H7 (cell line): Measurements from ENCODE around the gene MAMDC4. TPM values are rescaled to one million over a fixed set of nuclear protein-coding genes. Genes with fewer than 3 reads are reported as not detected.

Experiments used
- DNase-seq: peaks from one replicate; pipeline ENCODE4 v3.0.0; 2012
- H3K27me3 ChIP-seq: 2 replicates; pipeline ENCODE4 v1.6.0; 2011; ENCODE audit warnings: mild to moderate bottlenecking, low read length; ENCODE audit not compliant: control insufficient read depth, insufficient read depth
- H3K36me3 ChIP-seq: replicated peaks from 2 replicates; pipeline ENCODE4 v1.5.1; 2011; ENCODE audit warnings: low read length; ENCODE audit not compliant: control insufficient read depth, insufficient read depth
- H3K4me3 ChIP-seq: 2 replicates; pipeline ENCODE4 v1.5.1; 2011; ENCODE audit warnings: low read depth, mild to moderate bottlenecking, control low read depth, low read length, moderate library complexity; ENCODE audit not compliant: insufficient read depth
- total RNA-seq: library from RNA; depleted of rRNA; stranded (reverse); fragments of >200 nt; shearing (Covaris generic); gene quantifications from 2 replicates; pipeline ENCODE4 v1.2.3, GENCODE V29; 2014

MAMDC4 gene
- total RNA-seq, 1 experiment from 2014 or later = 1.2 TPM

DNA sequence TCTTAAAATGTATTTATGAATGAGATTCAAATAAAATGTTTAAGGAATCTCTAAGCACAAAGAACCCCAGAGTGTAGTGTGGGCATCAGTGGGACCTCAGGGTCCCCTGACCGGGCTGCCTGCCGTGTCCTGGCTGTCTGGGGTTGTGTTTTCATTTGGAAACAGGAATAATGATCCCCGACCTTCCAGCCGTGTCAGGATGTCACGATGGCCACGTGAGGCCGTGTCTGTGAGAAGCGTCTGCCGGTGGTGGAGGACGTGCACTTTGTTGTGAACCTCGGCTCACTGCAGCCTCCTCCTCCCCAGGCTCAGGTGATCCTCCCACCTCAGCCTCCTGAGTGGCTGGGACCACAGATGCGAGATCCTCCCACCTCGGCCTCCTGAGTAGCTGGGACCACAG lies 38.5 kb downstream of the MAMDC4 start:
- DNase-seq = peak; percentile 16
- H3K36me3 ChIP-seq = no peaks in the 10 kb centered on the region; the same call in 1 of the 2 replicates
- H3K4me3 ChIP-seq = no peak overlapping the region
- H3K27me3 ChIP-seq = no peaks in the 10 kb centered on the region

DNA sequence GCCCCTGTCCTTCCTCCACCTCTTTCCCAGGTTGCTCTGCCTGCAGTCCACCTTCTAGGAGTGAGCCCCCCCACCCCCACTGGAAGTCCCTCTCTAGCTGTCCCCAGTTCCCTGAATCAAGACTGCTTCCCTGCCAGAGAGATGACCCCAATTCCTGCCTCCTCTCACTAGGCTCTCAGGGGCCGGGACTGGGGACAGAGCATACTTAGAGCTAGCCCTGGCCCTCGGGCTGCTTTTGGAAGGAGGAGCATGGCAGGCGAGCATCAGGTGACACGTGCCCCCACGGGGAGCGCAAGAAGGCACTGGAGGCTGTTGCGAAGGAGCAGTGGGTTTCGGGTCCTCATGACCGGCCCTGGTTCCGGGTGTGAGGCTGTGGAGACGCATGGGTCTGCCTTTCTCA lies 43.9 kb downstream of the MAMDC4 start:
- H3K4me3 ChIP-seq = no peak overlapping the region
- H3K36me3 ChIP-seq = peaks cover 15% of the 10 kb centered on the region
- DNase-seq = no peak
- H3K27me3 ChIP-seq = no peaks in the 10 kb centered on the region

DNA sequence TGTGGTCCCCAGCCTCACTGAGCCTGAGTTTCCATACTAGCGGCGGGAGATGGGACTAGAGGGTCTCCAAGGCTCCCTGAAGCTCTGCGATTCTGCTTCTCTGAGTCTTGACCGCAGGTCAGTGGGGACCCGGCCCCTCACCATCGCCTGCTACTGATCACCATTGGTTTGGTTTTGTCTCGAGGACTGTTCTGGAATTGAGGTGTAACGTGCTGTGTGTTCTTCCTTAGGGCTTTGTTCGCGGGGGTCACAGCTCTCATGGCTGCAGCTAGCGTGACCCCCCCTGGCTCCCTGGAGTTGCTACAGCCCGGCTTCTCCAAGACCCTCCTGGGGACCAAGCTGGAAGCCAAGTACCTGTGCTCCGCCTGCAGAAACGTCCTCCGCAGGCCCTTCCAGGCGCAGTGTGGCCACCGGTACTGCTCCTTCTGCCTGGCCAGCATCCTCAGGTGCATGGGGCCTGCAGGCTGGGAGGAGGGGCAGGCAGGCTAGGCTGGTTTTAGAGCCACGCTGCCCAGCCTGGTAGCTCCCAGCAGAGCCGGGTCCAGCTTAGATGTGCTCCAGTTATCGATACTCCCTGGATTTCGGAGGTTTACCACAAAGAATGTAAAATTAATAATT lies 46.4 kb downstream of the MAMDC4 start:
- Histone ChIP-seq H3K27me3 (no peaks in the 10 kb centered on the region), H3K36me3 (peaks cover 29% of the 10 kb centered on the region), H3K4me3 (no peak overlapping the region)
- DNase-seq = no peak

DNA sequence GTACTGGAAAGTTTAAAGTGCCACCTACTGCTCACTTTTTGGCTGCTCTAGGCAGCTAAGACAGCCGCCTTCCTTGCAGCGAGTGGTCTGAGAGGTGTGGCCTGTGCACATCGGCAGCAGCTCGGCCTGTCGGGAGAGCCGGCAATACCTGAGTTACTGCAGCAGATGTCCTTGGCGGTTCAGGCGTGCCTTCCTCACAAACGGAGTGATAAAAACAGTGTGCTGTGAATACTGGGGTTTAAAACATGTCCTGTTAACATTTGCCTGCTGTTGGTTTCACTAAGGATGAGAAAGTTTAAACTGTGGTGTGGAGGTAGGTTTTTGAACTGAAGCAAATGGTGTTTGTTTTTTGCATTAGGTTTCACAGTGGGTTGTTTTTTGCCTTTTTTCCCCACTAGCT lies 47.0 kb downstream of the MAMDC4 start:
- Histone ChIP-seq H3K36me3 (peaks cover 29% of the 10 kb centered on the region), H3K4me3 (no peak overlapping the region), H3K27me3 (no peaks in the 10 kb centered on the region)
- no peak for DNase-seq

DNA sequence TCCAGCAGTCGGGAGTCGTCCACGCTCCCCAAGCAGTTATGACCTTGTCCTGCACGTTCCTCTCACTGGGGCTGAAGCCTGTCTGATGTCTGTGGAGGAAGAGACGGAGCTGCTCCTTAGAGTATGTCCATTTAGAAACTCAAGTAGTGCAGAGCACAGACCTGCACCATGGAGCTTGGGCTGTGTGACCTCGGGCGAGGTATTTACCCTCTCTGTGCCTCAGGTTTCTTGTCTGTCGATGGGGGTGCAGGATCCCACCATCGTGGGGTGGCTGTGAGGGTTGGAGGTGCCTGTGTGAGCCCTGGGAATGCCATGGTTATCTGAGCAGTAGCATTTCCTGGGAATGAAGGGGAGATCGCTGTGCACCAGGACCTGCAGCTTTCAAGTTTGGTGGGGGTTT lies 48.4 kb downstream of the MAMDC4 start:
- H3K36me3 ChIP-seq = peaks cover 29% of the 10 kb centered on the region
- no peak for DNase-seq
- H3K4me3 ChIP-seq = no peak overlapping the region
- no peaks in the 10 kb centered on the region for H3K27me3 ChIP-seq

DNA sequence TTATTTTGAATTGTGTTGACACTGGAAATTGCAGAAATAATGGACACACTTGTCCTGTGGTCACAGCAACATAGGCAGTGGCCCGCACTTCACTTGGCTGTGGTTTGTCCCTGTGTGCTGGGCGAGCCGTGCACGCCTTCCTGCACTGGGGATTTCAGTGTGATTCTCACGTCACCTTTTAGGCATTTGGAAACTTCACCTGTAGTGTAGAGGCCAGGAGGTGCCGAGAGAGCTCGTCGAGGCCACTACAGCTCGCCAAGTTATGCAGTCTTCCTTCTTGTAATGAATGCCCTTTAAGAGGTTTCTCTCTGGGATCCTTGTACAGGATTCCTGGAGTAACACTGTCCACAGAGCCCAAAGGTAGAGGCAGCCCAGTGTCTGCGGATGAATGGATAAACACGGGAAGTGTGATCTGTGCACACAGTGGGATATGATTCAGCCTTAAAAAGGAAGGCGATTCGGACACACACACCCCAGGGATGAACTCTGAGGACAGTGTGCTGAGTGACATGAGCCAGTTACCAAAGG lies 48.9 kb downstream of the MAMDC4 start:
- peaks cover 29% of the 10 kb centered on the region for H3K36me3 ChIP-seq
- no peak for DNase-seq
- H3K27me3 ChIP-seq = no peaks in the 10 kb centered on the region
- H3K4me3 ChIP-seq = no peak overlapping the region

DNA sequence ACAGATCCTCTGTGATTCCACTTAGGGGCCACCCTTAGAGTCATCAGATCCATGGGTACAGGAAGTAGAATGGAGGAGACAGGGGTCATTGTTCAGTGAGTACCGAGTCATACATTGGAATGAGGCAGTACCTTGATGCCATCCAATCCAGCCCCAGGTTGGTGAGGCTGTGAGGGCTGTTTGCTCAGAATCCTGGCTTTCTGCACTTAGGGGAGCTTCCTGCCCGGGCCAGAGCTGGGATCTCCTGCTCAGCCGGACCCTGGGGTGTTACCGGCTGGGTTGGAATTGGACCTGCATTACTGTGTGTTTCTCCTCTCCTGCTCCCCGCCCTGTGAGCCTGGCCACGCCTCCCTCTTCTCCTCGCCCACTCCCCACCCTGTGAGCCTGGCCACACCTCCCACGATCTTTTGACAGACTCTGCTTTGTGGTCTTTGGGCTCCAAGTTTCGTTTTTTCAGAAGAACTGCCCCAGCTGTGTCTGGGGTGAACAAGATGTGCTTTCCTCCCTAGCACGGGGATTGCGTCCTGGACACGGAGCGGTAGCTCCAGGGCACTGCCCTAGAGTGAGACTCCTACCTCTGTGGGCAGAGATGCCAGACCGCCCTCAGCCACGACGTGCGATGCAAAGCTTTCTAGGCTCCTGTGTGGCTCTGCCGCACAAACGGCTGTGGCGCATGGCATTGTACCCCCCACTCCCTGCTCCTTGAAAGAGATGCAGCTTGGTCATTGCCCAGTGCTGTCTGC lies 49.5 kb downstream of the MAMDC4 start:
- Histone ChIP-seq H3K36me3 (peaks cover 29% of the 10 kb centered on the region), H3K4me3 (no peak overlapping the region), H3K27me3 (no peaks in the 10 kb centered on the region)
- peak; percentile 71 for DNase-seq

DNA sequence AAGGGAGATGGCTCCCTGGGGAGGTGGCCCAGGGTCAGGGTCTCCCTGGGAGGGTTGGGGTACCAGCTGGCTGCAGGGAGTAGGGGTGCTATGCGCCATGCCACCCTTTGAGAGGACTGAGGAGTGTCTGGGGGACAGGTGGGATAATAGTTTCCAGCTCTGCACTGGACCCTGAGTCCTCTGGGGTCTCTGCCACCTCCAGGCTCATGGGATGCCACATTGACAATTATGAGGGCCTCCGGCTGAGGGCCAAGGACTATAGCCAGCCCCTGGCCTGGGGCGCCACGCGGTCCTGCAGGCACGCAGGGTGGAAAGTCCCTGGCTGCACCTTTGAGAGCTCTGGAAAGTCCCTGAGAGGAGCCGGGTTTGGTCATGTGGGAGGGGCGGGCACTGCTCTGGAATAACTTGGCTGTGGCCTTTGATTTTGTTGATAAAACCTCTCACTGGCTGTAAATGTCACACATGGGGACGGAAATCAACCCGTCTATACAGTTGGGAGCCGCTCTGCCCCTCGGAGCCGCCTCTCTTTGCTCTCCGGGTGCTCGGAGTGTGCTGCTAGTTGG lies 50.2 kb downstream of the MAMDC4 start:
- peaks cover 29% of the 10 kb centered on the region for H3K36me3 ChIP-seq
- peak; percentile 79 for DNase-seq

DNA sequence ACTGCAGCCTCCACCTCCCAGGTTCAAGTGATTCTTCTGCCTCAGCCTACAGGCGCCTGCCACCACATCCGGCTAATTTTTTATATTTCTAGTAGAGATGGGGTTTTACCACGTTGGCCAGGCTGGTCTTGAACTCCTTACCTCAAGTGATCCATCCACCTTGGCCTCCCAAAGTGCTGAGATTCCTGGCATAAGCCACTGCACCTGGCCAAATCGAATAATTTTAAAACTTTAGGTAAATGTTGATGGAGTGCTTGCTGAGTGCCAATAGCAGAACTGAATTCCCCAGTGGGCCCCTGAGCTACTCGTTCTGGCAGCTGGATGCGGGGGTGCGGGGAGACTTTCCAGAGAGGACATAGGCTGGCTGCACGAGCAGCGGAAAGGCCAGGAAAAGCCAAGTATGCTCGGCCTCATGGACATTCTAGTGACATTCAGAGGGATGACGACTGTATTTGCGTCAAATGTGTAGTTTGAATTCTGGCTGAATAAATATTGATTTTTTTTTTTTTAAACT lies 51.0 kb downstream of the MAMDC4 start:
- H3K36me3 ChIP-seq = peaks cover 29% of the 10 kb centered on the region
- DNase-seq = no peak
- H3K4me3 ChIP-seq = no peak overlapping the region
- H3K27me3 ChIP-seq = no peaks in the 10 kb centered on the region

More for the DNA sequence above, 50.2 kb downstream of the MAMDC4 start:
- Histone ChIP-seq H3K27me3 (no peaks in the 10 kb centered on the region), H3K4me3 (no peak overlapping the region)

DNA sequence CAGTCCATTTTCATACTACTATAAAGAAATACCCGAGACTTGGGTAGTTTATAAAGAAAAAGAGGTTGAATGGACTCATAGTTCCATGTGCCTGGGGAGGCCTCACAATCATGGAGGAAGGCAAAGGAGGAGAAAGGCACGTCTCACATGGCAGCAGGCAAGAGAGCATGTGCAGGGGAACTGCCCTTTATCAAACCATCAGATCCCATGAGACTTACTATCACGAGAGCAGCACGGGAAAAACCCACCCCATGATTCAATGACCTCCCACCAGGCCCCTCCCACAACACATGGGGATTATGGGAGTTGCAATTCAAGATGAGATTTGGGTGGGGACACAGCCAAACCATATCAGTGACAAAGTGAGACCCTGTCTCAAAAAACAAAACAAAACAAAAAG lies 54.1 kb downstream of the MAMDC4 start:
- Histone ChIP-seq H3K36me3 (peaks cover 14% of the 10 kb centered on the region), H3K4me3 (no peak overlapping the region), H3K27me3 (no peaks in the 10 kb centered on the region)
- DNase-seq = no peak

DNA sequence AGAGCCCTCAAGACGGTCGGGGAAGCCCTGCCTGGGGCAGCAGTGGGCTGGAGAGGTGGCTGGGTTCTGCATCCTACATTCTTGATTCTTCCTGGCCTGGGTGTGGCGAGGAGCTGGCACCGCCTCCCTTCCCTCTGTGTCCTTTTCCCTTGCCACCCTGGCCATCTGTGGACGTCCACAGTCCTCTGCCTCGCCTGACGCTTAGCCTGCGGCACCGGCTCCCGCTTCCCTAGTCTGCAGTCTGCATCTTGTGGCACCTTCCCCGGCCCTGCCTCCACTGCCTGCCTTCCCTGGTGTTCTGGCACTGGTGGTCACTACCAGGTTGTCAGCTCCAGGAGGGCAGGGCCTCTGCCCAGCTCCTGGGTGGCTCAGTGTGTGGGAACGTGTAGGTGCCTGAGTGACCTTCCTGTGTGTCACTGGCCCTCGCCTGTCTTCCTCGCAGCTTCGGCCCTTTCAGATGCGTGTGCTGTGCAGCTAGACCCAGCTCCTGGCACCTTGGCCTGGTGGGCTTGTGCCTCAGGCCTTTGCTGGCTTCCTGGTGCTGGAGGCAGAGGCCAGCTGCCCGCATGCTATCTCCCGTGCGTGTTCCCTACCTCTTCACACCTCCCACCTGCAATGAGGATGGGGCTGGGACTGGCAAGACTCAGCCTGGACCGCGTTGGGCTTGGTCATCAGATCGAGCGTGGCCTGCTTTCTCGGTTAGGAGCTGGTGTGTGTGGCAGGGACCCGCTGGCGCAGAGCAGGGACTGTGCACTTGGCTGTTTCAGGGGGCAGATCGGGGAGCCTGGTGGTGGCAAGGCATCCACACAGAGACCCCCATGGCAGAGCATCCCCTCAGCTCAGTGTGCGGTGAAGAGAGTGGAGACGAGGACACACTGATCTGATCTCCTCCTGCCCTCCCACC lies 55.1 kb downstream of the MAMDC4 start:
- no peak for DNase-seq
- Histone ChIP-seq H3K27me3 (no peaks in the 10 kb centered on the region), H3K4me3 (no peak overlapping the region), H3K36me3 (peaks cover 4% of the 10 kb centered on the region)
